Suppressor macrophage treated with lipopolysaccharide for 1 hour (primary cell): Measurements from ENCODE around the gene GBF1.

ENCODE experiments used
- DNase-seq, 3 donors: peaks; one replicate each; pipeline ENCODE4 v3.0.0-alpha.2; 2020 to 2022

GBF1 gene

GRCh38 chr10:102245082-102245931 lies at the start of gene GBF1:
Gene GBF1, plus strand, starts transcription at chr10:102245532. Its CDS starts 13,407 bp downstream, at chr10:102258939.
- DNase-seq = peak; percentile 96 to 100 (median 100)

GRCh38 chr10:102196893-102197292 lies 48.4 kb upstream of the GBF1 start:
- peak; percentile 56 to 71 (median 64) for DNase-seq

- DNase-seq = peak in 2 of 3 donors; percentile 6 to 22
Measured at GRCh38 chr10:102198027-102198426, 47.3 kb upstream of the GBF1 start.

GRCh38 chr10:102200751-102201640 lies 44.3 kb upstream of the GBF1 start:
- DNase-seq = peak; percentile 49 to 56 (median 55)

- DNase-seq = no peak
Measured at GRCh38 chr10:102202386-102202785, 42.9 kb upstream of the GBF1 start.

- no peak for DNase-seq
Measured at GRCh38 chr10:102208311-102209035, 36.9 kb upstream of the GBF1 start.

- no peak for DNase-seq
Measured at GRCh38 chr10:102211615-102212299, 33.6 kb upstream of the GBF1 start.

- DNase-seq = peak; percentile 29 to 48 (median 34)
Measured at GRCh38 chr10:102213599-102213998, 31.7 kb upstream of the GBF1 start.

GRCh38 chr10:102219370-102219769 lies 26.0 kb upstream of the GBF1 start:
- DNase-seq = no peak

GRCh38 chr10:102220612-102221011 lies 24.7 kb upstream of the GBF1 start:
- DNase-seq = no peak

- DNase-seq = no peak
Measured at GRCh38 chr10:102222797-102223196, 22.5 kb upstream of the GBF1 start.

- DNase-seq = peak; percentile 93 to 96 (median 94)
Measured at GRCh38 chr10:102225646-102226541, 19.4 kb upstream of the GBF1 start, which contains the start of gene ELOVL3. Gene ELOVL3, plus strand, starts transcription at chr10:102226299. Its CDS starts 250 bp downstream, at chr10:102226549.

- DNase-seq = no peak
Measured at GRCh38 chr10:102226542-102226870, 18.8 kb upstream of the GBF1 start.

- peak; percentile 78 to 83 (median 79) for DNase-seq
Measured at GRCh38 chr10:102227050-102227449, 18.3 kb upstream of the GBF1 start.

GRCh38 chr10:102229810-102230263 lies 15.5 kb upstream of the GBF1 start:
- DNase-seq = peak; percentile 80 to 89 (median 85)

- DNase-seq = peak in 1 of 3 donors; percentile 44
Measured at GRCh38 chr10:102230264-102230860, 15.0 kb upstream of the GBF1 start.

GRCh38 chr10:102230861-102231356 lies 14.4 kb upstream of the GBF1 start:
- peak in 1 of 3 donors; percentile 46 for DNase-seq

GRCh38 chr10:102231357-102232318 lies 13.7 kb upstream of the GBF1 start:
- peak; percentile 72 to 84 (median 74) for DNase-seq

- no peak for DNase-seq
Measured at GRCh38 chr10:102233997-102234396, 11.3 kb upstream of the GBF1 start.
